IPS DF 6.9 (cell line): ENCODE results near the gene DHH.
"Not testable (repeated sequence)": the region's sequence is repeated elsewhere in the genome, so short reads cannot be mapped to it uniquely, and the experiment has no call there.

Source experiments
- DNase-seq: peaks from one replicate; pipeline ENCODE4 v3.0.0-alpha.2; 2013; ENCODE audit warnings: low read depth, low spot score
- H3K27ac ChIP-seq: one replicate; pipeline ENCODE4 v1.5.1; 2013; ENCODE audit warnings: low read length, control low read depth
- H3K27me3 ChIP-seq: 2 replicates; pipeline ENCODE4 v1.6.1; 2013; ENCODE audit warnings: mild to moderate bottlenecking, low read length; ENCODE audit not compliant: control insufficient read depth, insufficient read depth
- H3K36me3 ChIP-seq: 2 replicates; pipeline ENCODE4 v1.6.1; 2013; ENCODE audit warnings: low read length; ENCODE audit not compliant: control insufficient read depth, insufficient read depth
- H3K4me1 ChIP-seq: 2 replicates; pipeline ENCODE4 v1.6.1; 2013; ENCODE audit warnings: low read length; ENCODE audit not compliant: control insufficient read depth, insufficient read depth
- H3K4me3 ChIP-seq: 2 replicates; pipeline ENCODE4 v1.5.1; 2013; ENCODE audit warnings: mild to moderate bottlenecking, low read length
- H3K9me3 ChIP-seq: 2 replicates; pipeline ENCODE4 v1.6.1; 2013; ENCODE audit warnings: low read length, inconsistent platforms; ENCODE audit not compliant: control insufficient read depth, insufficient read depth
- WGBS: extraction: QIAGEN DNeasy Blood & Tissue Kit; methylation state at CpG from one replicate; pipeline ENCODE4 v1.1.7; 2013; ENCODE audit warnings: mixed read lengths, missing lambda C conversion rate; ENCODE audit not compliant: insufficient read length, insufficient coverage; 5-methylcytosine and 5-hydroxymethylcytosine counted together

The DHH gene

GRCh38 chr12:49070971-49071370, 23.6 kb downstream of the DHH start:
- Histone ChIP-seq H3K9me3 (no peaks in the 10 kb centered on the region), H3K27me3 (no peaks in the 10 kb centered on the region), H3K27ac (no peak overlapping the region), H3K4me3 (no peak overlapping the region), H3K36me3 (no peaks in the 10 kb centered on the region), H3K4me1 (no peaks in the 10 kb centered on the region; the same call in 1 of the 2 replicates)
- no peak for DNase-seq
- WGBS, result no CpG with 5 or more reads among the region's 11 CpGs

GRCh38 chr12:49069507-49070346, 24.9 kb downstream of the DHH start, which contains the start of gene RHEBL1:
Gene RHEBL1, minus strand, starts transcription at chr12:49069979. Its CDS starts 194 bp downstream, at chr12:49069785.
- Histone ChIP-seq H3K4me1 (no peaks in the 10 kb centered on the region; the same call in 1 of the 2 replicates), H3K9me3 (no peaks in the 10 kb centered on the region), H3K27ac (no peak within 1 kb of the TSS), H3K36me3 (no peaks in the 10 kb centered on the region), H3K27me3 (no peaks in the 10 kb centered on the region), H3K4me3 (peak within 1 kb of the TSS; percentile 61; the same call in 1 of the 2 replicates)
- 89% methylated on average over 1 of the region's 60 CpGs for WGBS
- no peak for DNase-seq

GRCh38 chr12:49068879-49069506, 25.6 kb downstream of the DHH start:
- Histone ChIP-seq H3K9me3 (no peaks in the 10 kb centered on the region), H3K27me3 (no peaks in the 10 kb centered on the region), H3K4me1 (no peaks in the 10 kb centered on the region; the same call in 1 of the 2 replicates), H3K4me3 (peak overlapping the region; percentile 61; the same call in 1 of the 2 replicates), H3K36me3 (no peaks in the 10 kb centered on the region), H3K27ac (no peak overlapping the region)
- WGBS, result no CpG with 5 or more reads among the region's 21 CpGs
- DNase-seq, result no peak

- no peak for DNase-seq
- Histone ChIP-seq H3K4me3 (no peak overlapping the region), H3K4me1 (no peaks in the 10 kb centered on the region; the same call in 1 of the 2 replicates), H3K9me3 (no peaks in the 10 kb centered on the region), H3K27ac (no peak overlapping the region), H3K27me3 (no peaks in the 10 kb centered on the region), H3K36me3 (no peaks in the 10 kb centered on the region)
- no CpG with 5 or more reads among the region's 4 CpGs for WGBS
Observed at GRCh38 chr12:49066120-49066519, 28.5 kb downstream of the DHH start.

- Histone ChIP-seq H3K27me3 (no peaks in the 10 kb centered on the region), H3K36me3 (no peaks in the 10 kb centered on the region)
Observed at GRCh38 chr12:49064767-49065152, 29.8 kb downstream of the DHH start.

GRCh38 chr12:49061916-49062315, 32.7 kb downstream of the DHH start:
- WGBS, result no CpG with 5 or more reads among the region's 17 CpGs
- not testable (repeated sequence) for DNase-seq, H3K27ac ChIP-seq, H3K4me1 ChIP-seq, H3K4me3 ChIP-seq, H3K27me3 ChIP-seq, H3K9me3 ChIP-seq, H3K36me3 ChIP-seq

More at GRCh38 chr12:49064767-49065152, 29.8 kb downstream of the DHH start:
- Histone ChIP-seq H3K27ac (no peak overlapping the region), H3K9me3 (no peaks in the 10 kb centered on the region), H3K4me3 (no peak overlapping the region), H3K4me1 (no peaks in the 10 kb centered on the region)
- WGBS, result no CpG with 5 or more reads among the region's 5 CpGs
- DNase-seq, result no peak

- H3K27me3 ChIP-seq, result no peaks in the 10 kb centered on the region
- H3K4me3 ChIP-seq, result peak overlapping the region; percentile 98; the same call in 1 of the 2 replicates
- H3K27ac ChIP-seq, result no peak overlapping the region
- no peaks in the 10 kb centered on the region for H3K36me3 ChIP-seq
- no peaks in the 10 kb centered on the region for H3K9me3 ChIP-seq
- WGBS, result no CpG with 5 or more reads among the region's 16 CpGs
- DNase-seq, result no peak
- peaks cover 6% of the 10 kb centered on the region for H3K4me1 ChIP-seq
Observed at GRCh38 chr12:49061157-49061650, 33.4 kb downstream of the DHH start.

- no peaks in the 10 kb centered on the region for H3K36me3 ChIP-seq
- no peak within 1 kb of the TSS for H3K27ac ChIP-seq
- H3K27me3 ChIP-seq, result no peaks in the 10 kb centered on the region
- no peaks in the 10 kb centered on the region for H3K9me3 ChIP-seq
- peak within 1 kb of the TSS; percentile 98 for H3K4me3 ChIP-seq
- peaks cover 6% of the 10 kb centered on the region for H3K4me1 ChIP-seq
- peak; percentile 87 for DNase-seq
- WGBS, result no CpG with 5 or more reads among the region's 74 CpGs
Observed at GRCh38 chr12:49060237-49061156, 34.1 kb downstream of the DHH start, which contains the start of gene KMT2D. Gene KMT2D, minus strand, starts transcription at chr12:49060794. Its CDS starts 5,470 bp downstream, at chr12:49055324.

GRCh38 chr12:49059299-49060171, 35.1 kb downstream of the DHH start:
- H3K9me3 ChIP-seq, result no peaks in the 10 kb centered on the region
- H3K36me3 ChIP-seq, result peaks cover 5% of the 10 kb centered on the region
- no peak for DNase-seq
- H3K4me3 ChIP-seq, result peak overlapping the region; percentile 98
- H3K4me1 ChIP-seq, result peaks cover 6% of the 10 kb centered on the region
- H3K27ac ChIP-seq, result no peak overlapping the region
- WGBS, result no CpG with 5 or more reads among the region's 70 CpGs
- no peaks in the 10 kb centered on the region for H3K27me3 ChIP-seq
